Coronary artery (tissue), 2 donors: Measurements from ENCODE around the gene CADPS2.

Source experiments
- DNase-seq: peaks from one replicate; pipeline ENCODE4 v3.0.0-alpha.2; 2017; ENCODE audit warnings: low spot score
- H3K27ac ChIP-seq, 2 donors: fragments of 200-600 bp; sonication (generic); one replicate each; pipeline ENCODE4 v1.5.1; 2016 to 2019
- H3K4me3 ChIP-seq: fragments of 200-600 bp; sonication (generic); 2 replicates; pipeline ENCODE4 v1.5.1; 2016; ENCODE audit warnings: mild to moderate bottlenecking, moderate library complexity
- CTCF ChIP-seq: fragments of 200-600 bp; sonication (generic); IDR thresholded peaks from one replicate; pipeline ENCODE4 v1.5.1; 2019; ENCODE audit warnings: antibody characterized with exemption

The CADPS2 gene

GRCh38 chr7:122352454-122352853 lies 533.8 kb downstream of the CADPS2 start:
- no peak for DNase-seq
- TF ChIP-seq CTCF: no peak
- no peak overlapping the region for H3K27ac ChIP-seq
- no peak overlapping the region for H3K4me3 ChIP-seq

- no peak for TF ChIP-seq CTCF
Observed at GRCh38 chr7:122350701-122351100, 535.6 kb downstream of the CADPS2 start.

GRCh38 chr7:122344303-122344620 lies 542.0 kb downstream of the CADPS2 start:
- no peak for DNase-seq
- Histone ChIP-seq H3K4me3 (no peak overlapping the region), H3K27ac (no peak overlapping the region)
- TF ChIP-seq CTCF: no peak

More at GRCh38 chr7:122350701-122351100, 535.6 kb downstream of the CADPS2 start:
- H3K4me3 ChIP-seq: no peak overlapping the region
- no peak for DNase-seq
- no peak overlapping the region for H3K27ac ChIP-seq

- TF ChIP-seq CTCF: no peak
- no peak for DNase-seq
- Histone ChIP-seq H3K27ac (no peak overlapping the region), H3K4me3 (no peak overlapping the region)
Observed at GRCh38 chr7:122343601-122344302, 542.5 kb downstream of the CADPS2 start.

- no peak for TF ChIP-seq CTCF
Observed at GRCh38 chr7:122340427-122340826, 545.8 kb downstream of the CADPS2 start.

GRCh38 chr7:122339145-122339904 lies 546.9 kb downstream of the CADPS2 start:
- no peak for TF ChIP-seq CTCF
- no peak for DNase-seq
- H3K4me3 ChIP-seq: no peak overlapping the region
- H3K27ac ChIP-seq: no peak overlapping the region

More at GRCh38 chr7:122340427-122340826, 545.8 kb downstream of the CADPS2 start:
- Histone ChIP-seq H3K27ac (no peak overlapping the region), H3K4me3 (no peak overlapping the region)
- no peak for DNase-seq

- H3K27ac ChIP-seq: no peak overlapping the region
- no peak for TF ChIP-seq CTCF
- H3K4me3 ChIP-seq: no peak overlapping the region
- no peak for DNase-seq
Observed at GRCh38 chr7:122337011-122337410, 549.2 kb downstream of the CADPS2 start.
